ENCODE measurements around the gene THSD8.
"Not testable (repeated sequence)": the region's sequence is repeated elsewhere in the genome, so short reads cannot be mapped to it uniquely, and the experiment has no call there.

Gene THSD8

DNA sequence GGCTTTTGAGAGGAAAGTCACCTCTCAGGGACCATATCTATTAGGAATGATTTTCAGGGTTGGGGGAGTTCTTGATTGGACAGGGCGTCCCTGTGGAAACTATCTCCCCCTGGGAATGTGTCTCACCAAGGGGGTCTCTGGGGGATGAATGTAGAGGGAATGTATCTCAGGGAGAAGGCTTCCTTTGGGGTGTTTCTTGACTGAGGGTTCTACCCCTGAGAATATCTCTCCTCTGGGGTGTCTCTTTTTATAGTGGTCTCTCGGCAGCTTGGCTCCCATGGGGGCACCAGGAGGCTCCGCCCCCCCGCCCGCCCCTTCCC lies 31.5 kb downstream of the THSD8 start:
- peak; percentile 50 for DNase-seq

DNA sequence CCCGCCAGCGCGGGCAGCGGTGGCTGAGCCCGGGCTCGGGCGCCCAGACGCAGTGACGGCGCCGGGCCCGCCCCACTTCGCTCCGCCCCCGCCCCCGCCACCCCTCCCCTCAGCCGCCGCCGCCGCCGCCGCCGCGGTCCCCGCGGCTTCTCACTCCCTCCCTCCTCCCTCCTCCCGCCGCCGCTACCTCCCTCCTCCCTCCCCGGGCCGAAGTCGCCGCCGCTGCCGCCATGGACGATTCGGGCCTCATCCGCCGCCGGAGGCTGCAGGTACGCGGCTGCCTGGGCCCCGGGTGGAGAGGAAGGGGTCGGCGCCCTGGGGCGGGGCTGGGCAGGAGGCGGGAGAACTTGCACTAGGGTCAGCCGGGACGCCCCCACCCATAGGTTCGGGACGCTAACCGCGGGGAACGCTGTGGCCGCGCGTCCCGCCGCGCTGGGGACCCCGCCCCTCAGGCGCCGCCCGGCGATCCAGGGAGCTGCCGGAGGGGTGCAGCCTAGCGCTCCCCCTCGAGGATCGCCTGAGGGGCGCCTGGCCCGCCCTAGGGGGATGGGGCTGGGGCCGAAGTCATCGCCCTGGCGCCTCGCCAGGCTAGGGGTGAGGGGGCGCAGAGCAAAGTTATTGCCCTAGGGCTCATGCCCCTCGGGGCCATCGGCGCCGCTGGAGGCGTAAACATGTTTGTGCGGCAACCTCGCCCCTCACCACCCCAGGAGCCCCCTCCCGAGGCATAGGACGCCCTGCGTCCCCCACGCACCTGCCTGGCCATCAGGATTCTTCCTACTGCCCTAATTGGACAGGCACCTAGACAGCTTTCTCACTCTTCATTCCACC lies 32.1 kb downstream of the THSD8 start:
- peak; percentile 79 for DNase-seq

DNA sequence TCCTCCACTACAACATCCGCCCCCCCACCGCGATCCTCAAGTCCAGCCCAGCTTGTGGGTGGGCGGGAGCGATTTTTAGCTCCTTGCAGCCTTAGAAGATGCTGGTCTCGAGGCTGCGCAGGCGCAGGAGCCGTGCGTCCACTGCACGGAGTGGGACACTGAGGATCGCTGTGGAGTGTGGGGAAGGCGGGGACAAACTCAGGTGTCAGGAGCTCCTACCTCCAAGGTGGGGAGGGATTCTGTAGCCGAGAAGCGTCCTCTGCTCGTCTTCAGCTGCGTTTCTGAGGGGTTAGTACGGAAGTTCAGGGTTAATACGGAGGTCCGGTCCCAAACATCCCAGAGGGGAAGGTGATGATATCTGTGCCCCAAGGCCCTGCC lies 32.7 kb downstream of the THSD8 start, which contains the start of gene RTBDN:
Gene RTBDN (minus strand): TSS at position 14 of the 378 bp plus-strand sequence. CDS start 4,600 bp downstream, outside the sequence.
- DNase-seq: peak; percentile 53

DNA sequence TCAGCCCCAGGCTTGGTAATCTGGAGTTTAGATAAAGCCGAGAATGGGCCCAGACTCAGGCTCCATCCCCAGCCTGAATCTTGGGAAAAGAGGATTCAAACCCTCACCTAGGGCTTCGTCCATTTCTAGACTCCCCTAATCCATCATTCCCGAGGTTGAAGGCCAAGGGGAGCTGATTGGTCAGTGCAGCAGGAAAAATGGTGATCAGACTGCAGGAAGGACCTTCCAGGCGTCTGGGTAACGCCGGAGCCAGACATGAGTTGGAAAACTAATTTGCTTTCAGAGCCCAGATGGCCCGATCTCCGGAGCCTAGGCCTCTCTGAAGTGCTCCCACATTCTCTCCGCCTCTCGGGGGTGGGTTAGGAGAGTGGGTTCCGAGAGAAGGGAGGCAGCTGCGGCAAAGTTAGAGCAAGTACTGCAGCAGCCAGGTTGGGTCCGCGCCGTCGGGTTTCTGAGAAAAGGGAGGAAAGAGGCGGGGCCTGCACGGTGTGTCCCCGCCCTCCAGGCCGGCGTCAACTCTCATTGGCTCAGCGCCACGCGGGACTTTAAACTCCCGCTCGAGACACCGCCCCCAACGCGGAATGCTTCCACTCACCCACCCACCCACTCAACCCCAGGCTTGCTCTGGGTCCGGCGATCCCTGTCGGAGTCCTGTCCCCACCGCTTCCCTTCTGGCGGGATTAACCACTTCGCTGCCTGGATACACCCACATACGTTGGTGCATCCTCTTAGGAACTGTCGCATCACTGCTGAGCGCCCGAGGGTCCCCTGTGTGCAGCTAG lies 33.3 kb downstream of the THSD8 start:
- DNase-seq: peak; percentile 78

DNA sequence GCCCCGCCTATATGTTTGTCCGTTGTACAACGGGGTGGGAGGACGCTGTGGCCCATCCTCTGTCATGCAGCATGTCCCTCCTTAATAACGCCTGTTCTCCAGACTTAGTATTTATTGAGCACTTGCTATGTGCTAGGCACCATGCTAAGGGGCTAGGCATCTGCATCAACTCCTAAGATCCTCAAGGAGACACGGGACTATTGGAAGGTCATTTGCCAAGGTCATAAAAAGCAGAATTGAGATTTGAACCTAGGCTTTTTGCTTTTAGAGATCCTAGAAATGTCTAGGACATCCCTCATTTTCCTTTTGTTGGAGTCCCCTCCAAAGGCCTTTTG lies 34.6 kb downstream of the THSD8 start:
- no peak for DNase-seq

DNA sequence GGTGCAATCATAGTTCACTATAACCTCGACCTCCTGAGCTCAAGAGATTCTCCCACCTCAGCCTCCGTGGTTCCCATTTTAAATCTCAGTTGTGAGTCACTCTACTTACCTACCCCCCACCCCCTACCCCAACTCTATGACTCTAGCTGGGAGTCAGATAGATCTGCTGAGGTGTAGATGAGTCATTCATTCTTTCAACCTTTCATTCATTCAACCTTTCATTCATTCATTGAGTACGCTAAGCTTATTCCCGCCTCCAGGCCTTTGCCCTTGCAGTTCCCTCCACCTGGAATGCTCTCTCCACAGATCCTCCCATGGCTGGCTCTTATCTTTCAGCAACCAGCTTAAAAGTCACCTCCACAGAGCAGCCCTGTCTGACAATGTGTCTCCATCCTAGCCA lies 35.4 kb downstream of the THSD8 start:
- DNase-seq: no peak

DNA sequence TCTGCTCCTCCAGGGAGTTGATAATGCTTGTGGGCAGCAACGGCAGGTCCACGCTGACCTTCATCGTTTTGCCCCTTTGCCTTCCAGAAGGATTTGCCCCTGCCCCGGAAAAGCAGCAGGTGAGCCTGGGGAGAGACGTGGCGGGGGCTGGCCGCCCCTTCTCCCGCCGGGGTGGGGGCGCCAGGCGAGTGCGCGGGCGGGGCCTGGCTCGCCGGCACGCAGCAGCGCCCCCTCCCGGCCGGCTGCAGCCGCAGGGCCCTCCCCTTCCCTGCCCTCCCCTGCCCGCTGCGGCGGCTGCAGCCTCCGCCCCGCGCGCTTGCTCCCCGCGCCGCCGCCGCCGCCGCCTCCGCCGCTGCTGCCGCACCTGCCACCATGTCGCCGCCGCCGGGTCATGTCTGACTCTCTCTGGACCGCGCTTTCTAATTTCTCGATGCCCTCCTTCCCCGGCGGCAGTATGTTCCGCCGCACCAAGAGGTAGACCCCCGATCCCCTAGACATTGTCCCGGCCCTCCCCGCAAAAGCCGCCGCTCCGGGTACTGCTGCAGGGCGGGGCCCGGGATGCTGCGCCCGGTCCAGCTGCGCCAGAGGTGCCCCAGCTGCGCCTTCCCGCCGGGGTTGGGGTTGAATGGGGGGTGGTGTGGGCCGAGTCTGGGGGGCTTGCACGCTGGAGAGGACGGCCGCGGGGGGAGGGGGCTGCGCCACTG lies 36.5 kb downstream of the THSD8 start, which contains the start of gene MAST1:
Gene MAST1 (plus strand): TSS at position 334 of the 704 bp plus-strand sequence. CDS start 58 bp downstream, at position 392.
- DNase-seq: peak; percentile 81

DNA sequence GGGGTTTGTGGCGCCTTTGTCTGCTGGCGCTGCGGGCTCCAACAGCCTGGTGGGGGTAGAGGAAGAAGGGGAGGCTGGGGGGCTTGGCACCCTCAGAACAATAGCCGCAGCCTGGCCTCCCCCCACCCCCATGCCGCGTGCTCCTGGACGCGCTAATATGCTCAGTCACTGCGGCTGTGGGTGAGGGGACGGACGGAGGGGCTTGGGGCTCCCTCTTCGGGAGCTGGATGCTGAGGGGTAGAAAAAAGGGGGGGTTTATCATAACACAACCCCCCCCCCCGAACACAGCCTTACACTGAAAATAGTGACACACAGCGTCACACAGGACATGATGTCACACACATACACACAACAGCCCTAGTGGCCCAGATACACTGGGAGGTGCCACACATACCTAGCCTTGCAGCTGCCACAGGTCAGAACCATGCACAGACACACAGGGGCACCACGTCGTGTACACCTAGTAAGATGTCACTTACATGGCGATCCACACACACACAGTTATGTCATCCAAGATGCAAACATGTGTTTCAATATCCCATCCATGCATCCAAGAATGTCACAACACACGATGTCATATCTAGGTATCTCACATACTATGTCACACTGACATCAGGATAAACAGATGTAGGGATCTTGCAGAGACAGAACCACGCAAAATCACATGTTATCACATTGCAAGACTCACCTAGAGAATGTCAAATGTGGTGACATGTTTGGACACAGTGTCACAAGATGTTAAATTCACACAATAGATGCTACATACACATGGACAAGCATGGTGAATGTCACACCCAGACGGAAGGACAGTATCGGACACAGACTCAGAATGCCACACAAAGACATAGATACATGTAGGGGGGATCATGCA lies 37.3 kb downstream of the THSD8 start:
- peak; percentile 70 for DNase-seq

DNA sequence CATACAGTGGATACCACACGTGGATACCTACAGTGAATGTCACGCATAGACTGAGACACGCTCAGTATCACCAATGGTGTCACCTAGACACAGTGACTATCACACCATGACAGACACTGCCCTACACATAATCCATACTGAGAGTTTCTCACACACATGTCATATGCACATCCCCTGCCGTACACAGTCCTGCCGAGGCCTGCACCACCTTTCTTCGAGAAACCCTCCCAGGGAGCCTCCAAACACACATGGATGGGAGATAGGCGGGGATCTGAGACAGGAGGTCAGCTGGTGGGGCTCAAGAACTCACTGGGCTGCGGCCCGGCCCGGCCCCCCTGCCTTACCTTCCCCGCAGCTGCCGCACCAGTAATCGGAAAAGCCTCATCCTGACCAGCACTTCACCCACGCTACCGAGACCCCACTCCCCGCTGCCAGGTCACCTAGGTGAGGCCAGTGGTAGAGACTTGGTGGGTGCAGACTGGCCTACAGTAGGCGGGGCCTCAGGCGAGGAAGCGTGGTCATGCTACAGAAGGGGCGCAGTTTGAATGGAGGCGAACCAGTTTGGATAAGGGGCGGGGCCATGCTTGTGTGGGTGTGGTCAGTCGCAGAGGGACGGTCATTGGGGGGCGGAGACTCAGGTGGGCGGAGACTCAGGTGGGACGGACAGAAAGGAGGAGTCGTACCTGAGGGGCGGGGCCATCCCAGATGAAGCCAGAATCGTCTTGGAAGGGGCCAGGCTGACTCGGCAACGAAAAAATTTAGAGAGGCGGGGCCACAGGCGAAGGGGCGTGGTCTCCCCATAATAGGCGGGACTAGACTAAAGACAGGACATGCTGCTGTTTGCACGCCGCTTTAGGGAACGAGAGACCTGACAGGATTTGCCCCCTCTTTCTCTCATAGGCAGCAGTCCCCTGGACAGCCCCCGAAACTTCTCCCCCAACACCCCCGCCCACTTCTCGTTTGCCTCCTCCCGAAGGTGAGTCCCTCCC lies 38.5 kb downstream of the THSD8 start:
- peak; percentile 53 for DNase-seq

DNA sequence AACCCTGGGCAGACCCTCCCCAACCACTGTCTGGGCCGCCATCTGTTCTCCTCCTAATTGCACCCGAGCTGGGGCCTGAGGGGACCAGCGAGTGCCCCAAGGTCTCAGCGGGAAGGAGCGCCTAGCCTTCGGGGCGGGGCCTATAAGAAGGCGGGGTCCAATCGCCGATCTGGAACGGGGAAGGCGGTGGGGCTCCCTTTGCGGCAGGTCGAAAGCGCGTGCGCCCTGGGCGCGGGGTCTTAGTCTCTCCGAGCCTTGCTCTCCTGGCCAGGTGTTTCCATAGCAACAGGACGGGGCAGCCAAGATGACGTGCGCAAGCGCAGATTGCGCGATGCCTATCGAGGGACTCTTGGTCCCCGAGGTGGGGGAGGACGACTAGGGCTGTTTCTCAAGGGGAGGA lies 39.2 kb downstream of the THSD8 start:
- no peak for DNase-seq

DNA sequence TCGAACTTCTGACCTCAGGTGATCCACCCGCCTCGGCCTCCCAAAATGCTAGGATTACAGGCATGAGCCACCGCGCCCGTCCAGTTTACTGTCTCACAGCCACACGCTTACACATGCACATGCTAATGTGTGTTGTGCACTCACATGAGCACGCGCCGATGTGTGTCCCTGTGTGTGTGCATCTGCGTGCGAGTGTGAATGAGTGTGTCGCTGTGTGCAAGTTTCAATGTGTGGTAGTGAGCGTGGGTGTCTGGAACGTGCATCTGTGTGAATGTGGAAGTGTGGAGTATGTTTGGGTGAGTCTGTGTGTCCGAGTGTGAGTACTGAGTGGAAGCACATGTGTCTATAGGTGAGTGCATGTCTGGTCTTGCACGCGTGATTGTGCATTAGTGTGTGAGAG lies 40.6 kb downstream of the THSD8 start:
- DNase-seq: no peak

DNA sequence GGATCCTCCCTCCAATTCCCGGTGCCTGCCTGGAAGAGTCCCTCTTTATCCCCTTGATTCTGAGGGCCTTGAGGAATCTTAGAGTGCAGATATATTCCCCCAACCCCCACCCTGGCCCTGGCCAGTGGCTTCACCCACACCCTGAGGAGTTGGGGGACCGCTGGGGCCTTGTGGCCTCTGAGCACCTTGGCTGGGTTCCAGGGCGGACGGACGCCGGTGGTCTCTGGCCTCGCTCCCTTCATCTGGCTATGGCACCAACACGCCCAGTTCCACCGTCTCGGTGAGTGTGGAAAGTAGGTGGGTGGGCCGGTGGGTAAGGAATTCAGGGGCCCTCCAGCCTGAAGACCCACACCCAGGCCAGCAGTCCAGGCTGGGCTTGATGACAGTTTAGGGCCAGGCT lies 41.5 kb downstream of the THSD8 start:
- DNase-seq: no peak

DNA sequence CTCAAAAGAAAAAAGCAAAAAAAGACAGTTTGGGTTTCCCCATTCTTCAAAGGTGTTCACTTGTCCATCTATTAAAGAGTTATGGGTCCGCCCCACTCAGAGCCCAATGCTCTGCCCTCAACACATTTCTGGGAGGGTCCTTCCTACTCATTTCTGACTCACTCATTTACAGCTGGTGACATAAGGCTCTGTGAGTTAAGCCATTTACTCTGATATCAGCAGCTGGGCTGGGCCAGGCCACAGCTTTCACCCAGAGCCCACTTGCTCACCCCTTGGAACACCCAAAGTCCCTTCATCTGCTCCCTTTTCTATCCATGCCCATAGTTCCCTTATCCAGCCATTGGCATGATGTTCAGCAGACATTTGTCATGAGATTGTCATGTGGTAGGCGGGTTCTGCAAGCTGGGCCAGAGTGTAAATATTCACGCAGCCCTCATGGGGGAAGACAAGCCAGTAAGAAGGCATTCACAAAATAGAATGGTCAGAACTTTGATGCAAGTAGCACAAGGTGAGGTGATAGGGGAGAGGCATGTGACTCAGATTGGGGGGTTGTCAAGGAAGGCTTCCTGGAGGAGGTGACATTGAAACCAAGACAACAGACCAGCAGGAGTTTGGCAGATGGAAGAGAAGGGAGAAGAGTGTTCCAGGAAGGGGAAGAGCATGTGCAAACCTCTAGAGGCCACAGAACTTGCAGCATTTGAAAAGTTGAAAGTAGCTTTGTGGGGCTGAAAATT lies 42.3 kb downstream of the THSD8 start:
- no peak for DNase-seq

DNA sequence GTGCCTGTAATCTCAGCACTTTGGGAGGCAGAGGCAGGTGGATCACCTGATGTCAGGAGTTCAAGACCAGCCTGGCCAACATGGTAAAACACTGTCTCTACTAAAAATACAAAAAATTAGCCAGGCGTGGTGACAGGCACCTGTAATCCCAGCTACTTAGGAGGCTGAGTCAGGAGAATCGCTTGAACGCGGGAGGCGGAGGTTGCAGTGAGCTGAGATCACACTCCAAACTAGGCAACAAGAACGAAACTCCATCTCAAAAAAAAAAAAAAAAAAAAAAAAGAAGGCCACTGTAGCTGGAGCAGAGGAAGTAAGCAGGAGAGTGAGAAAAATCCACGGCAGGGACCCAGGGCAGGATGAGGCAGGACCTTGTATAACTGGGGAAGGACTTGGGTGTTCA lies 44.7 kb downstream of the THSD8 start:
- not testable (repeated sequence) for DNase-seq

DNA sequence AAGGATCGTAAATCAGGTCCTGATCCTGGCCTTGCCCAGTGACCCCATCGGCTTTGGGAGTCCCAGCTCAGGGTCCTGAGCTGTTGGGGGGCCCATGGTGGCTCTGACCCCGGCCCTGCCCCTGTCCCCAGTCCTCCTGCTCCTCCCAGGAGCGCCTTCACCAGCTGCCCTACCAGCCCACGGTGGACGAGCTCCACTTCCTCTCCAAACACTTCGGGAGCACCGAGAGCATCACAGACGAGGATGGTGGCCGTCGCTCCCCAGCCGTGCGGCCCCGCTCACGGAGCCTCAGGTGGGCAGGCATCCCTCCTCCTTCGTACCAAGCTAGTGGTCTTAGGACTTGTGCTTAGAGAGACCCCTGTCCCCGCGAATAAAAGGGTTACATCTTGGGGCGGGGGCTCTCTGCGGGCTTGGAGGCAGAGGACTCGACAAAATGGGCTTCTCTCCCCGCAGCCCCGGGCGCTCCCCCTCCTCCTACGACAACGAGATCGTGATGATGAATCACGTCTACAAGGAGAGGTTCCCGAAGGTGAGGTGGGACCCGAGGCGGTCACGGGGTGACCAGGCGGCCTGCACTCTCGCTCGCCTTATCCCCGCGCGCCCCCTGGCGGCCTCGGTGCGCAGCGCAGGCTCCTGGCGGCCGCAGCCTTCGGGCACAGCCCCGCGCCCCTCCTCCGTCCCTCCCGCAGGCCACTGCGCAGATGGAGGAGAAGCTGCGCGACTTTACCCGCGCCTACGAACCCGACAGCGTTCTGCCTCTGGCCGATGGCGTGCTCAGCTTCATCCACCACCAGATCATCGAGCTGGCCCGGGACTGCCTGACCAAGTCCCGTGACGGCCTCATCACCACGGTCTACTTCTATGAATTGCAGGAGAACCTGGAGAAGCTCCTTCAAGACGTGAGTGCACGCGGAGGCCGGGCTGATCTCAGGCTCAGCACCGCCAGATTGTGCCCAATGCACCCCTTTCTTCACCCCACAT lies 45.6 kb downstream of the THSD8 start:
- DNase-seq: peak; percentile 90

All from DMS53 (cell line).